ENCODE results near the gene S100PBP. TPM values are rescaled to one million over a fixed set of nuclear protein-coding genes. Genes with fewer than 3 reads are reported as not detected.

S100PBP gene
- total RNA-seq, 4 donors from 2014 or later, result 25.4 to 46.9 (median 29.8) TPM

DNA sequence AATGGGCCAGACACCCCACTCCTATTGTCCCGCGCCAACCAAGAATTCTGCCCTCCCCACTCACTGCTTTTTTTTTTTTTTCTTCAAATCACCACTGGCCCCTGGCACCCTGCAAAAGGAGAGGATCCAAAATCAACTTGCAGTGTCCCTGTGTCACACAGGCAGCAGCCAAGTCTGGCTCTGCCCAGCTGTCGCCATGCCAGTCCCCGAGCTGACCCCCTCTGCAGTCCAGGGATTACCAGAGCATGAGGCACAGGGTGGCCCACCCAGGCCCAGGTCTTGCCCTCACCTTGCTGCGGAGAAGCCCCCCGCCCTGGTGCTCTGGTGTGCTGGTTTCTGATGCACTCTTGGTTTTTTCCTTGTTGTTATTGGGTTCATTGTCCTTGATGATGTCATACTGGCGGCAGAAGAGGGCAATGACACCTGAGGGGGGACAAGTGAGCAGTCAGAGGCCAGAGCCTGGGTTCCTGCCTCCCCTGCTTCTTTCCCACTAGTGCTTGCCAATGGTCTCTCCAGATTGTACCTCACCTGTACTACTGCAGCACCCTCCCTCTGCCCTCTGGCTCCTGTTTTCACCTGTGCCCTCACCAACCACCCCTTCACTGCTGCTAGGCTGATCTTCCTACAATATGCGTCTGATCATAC lies 47.0 kb downstream of the S100PBP start:
- Histone ChIP-seq H3K27me3 (no peaks in the 10 kb centered on the region), H3K27ac (peak overlapping the region in 1 of 4 donors; percentile 41), H3K36me3 (peaks cover 0 to 44% of the 10 kb centered on the region in 2 donors), H3K4me3 (no peak overlapping the region), H3K4me1 (peaks cover 4 to 55% (median 10%) of the 10 kb centered on the region in 3 donors), H3K9me3 (no peaks in the 10 kb centered on the region)
- ATAC-seq, result no peak
- 79 to 100% methylated on average over 3 of the region's 8 CpGs for WGBS, 2 donors (ENCODE audit: low coverage in 1 of 2)
- no peak for TF ChIP-seq POLR2A (IDR thresholded peaks at IDR 0.05)
- TF ChIP-seq, protein P1, sequence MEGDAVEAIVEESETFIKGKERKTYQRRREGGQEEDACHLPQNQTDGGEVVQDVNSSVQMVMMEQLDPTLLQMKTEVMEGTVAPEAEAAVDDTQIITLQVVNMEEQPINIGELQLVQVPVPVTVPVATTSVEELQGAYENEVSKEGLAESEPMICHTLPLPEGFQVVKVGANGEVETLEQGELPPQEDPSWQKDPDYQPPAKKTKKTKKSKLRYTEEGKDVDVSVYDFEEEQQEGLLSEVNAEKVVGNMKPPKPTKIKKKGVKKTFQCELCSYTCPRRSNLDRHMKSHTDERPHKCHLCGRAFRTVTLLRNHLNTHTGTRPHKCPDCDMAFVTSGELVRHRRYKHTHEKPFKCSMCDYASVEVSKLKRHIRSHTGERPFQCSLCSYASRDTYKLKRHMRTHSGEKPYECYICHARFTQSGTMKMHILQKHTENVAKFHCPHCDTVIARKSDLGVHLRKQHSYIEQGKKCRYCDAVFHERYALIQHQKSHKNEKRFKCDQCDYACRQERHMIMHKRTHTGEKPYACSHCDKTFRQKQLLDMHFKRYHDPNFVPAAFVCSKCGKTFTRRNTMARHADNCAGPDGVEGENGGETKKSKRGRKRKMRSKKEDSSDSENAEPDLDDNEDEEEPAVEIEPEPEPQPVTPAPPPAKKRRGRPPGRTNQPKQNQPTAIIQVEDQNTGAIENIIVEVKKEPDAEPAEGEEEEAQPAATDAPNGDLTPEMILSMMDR (IDR thresholded peaks at IDR 0.05), result no peak
- TF ChIP-seq POLR2AphosphoS5 (IDR thresholded peaks at IDR 0.05), result no peak
- no peak for TF ChIP-seq EP300 (IDR thresholded peaks at IDR 0.05)

GRCh38 chr1:32865639-32866405 lies 48.4 kb downstream of the S100PBP start:
- peaks cover 0 to 42% of the 10 kb centered on the region in 2 donors for H3K36me3 ChIP-seq
- no peak for ATAC-seq
- TF ChIP-seq POLR2AphosphoS5 (IDR thresholded peaks at IDR 0.05) (no peak), POLR2A (IDR thresholded peaks at IDR 0.05) (no peak), EP300 (IDR thresholded peaks at IDR 0.05) (no peak)
- TF ChIP-seq, protein P1 (IDR thresholded peaks at IDR 0.05), result no peak
- H3K4me1 ChIP-seq, result peaks cover 4 to 65% (median 18%) of the 10 kb centered on the region in 3 donors
- no peaks in the 10 kb centered on the region for H3K9me3 ChIP-seq
- peaks cover 7% of the 10 kb centered on the region for H3K27me3 ChIP-seq
- H3K4me3 ChIP-seq, result no peak overlapping the region
- 23 to 44% methylated on average over 3 of the region's 3 CpGs for WGBS, 2 donors (ENCODE audit: low coverage in 1 of 2)
- peak overlapping the region; percentile 15 to 41 (median 32) for H3K27ac ChIP-seq

- peaks cover 0 to 41% of the 10 kb centered on the region in 2 donors for H3K36me3 ChIP-seq
- 90 to 91% methylated on average over 4 to 5 of the region's 5 CpGs for WGBS, 2 donors (ENCODE audit: low coverage in 1 of 2)
- TF ChIP-seq, protein P1 (IDR thresholded peaks at IDR 0.05), result no peak
- TF ChIP-seq POLR2AphosphoS5 (IDR thresholded peaks at IDR 0.05), result no peak
- TF ChIP-seq EP300 (IDR thresholded peaks at IDR 0.05), result no peak
- TF ChIP-seq POLR2A (IDR thresholded peaks at IDR 0.05), result no peak
Observed at GRCh38 chr1:32867151-32867550, 49.7 kb downstream of the S100PBP start.

GRCh38 chr1:32867671-32868070 lies 50.2 kb downstream of the S100PBP start:
- ATAC-seq, result no peak
- TF ChIP-seq EP300 (IDR thresholded peaks at IDR 0.05) (no peak), POLR2A (IDR thresholded peaks at IDR 0.05) (no peak), POLR2AphosphoS5 (IDR thresholded peaks at IDR 0.05) (no peak)
- TF ChIP-seq, protein P1 (IDR thresholded peaks at IDR 0.05), result no peak
- 100% methylated on average over 1 of the region's 7 CpGs; no CpG with 5 or more reads in 1 of the 2 donors for WGBS, 2 donors (ENCODE audit: low coverage in 1 of 2)
- no peak overlapping the region for H3K4me3 ChIP-seq
- H3K4me1 ChIP-seq, result peaks cover 0 to 65% (median 16%) of the 10 kb centered on the region in 3 donors
- no peak overlapping the region for H3K27ac ChIP-seq
- H3K36me3 ChIP-seq, result peaks cover 0 to 36% of the 10 kb centered on the region in 2 donors
- no peaks in the 10 kb centered on the region for H3K9me3 ChIP-seq
- H3K27me3 ChIP-seq, result peaks cover 7% of the 10 kb centered on the region

More at GRCh38 chr1:32867151-32867550, 49.7 kb downstream of the S100PBP start:
- Histone ChIP-seq H3K9me3 (no peaks in the 10 kb centered on the region), H3K4me3 (no peak overlapping the region), H3K27me3 (peaks cover 7% of the 10 kb centered on the region), H3K4me1 (peaks cover 0 to 65% (median 15%) of the 10 kb centered on the region in 3 donors), H3K27ac (no peak overlapping the region)
- ATAC-seq, result no peak
